ENCODE results near the gene FAM107B. TPM values are rescaled to one million over a fixed set of nuclear protein-coding genes. Genes with fewer than 3 reads are reported as not detected.

Gene FAM107B
- total and polyA plus RNA-seq, 12 donors, result 16.0 to 81.7 (median 50.5) TPM

DNA sequence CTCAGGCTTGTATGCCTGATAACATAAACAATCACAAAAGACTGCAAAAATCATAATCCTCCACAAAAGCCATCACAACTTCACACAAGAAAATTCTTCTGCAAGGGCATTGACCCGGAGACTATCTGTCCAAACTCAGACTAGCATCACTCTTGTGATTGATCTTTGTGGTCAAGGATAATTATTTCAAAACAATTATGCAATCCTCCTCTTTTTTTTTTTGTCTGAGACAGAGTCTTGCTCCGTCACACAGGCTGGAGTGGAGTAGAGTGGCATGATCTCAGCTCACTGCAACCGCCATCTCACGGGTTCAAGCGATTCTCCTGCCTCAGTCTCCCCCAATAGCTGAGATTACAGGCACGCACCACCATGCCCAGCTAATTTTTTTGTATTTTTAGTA lies 41.0 kb upstream of the FAM107B start:
- WGBS, 4 donors, result 32 to 49% (median 42%) methylated on average over 6 of the region's 6 CpGs
- Histone ChIP-seq H3K9me3 (replicated peaks in 1 of 3) (no peaks in the 10 kb centered on the region), H3K36me3 (replicated peaks in 1 of 2) (no peaks in the 10 kb centered on the region), H3K4me3 (no peak overlapping the region), H3K27ac (peak overlapping the region in 1 of 5 donors; percentile 38), H3K27me3 (no peaks in the 10 kb centered on the region), H3K4me1 (replicated peaks in 1 of 2) (peaks cover 4 to 6% of the 10 kb centered on the region in 2 donors)
- intact Hi-C loops (cut with DNase I), result no loop called here
- TF ChIP-seq, protein P1, sequence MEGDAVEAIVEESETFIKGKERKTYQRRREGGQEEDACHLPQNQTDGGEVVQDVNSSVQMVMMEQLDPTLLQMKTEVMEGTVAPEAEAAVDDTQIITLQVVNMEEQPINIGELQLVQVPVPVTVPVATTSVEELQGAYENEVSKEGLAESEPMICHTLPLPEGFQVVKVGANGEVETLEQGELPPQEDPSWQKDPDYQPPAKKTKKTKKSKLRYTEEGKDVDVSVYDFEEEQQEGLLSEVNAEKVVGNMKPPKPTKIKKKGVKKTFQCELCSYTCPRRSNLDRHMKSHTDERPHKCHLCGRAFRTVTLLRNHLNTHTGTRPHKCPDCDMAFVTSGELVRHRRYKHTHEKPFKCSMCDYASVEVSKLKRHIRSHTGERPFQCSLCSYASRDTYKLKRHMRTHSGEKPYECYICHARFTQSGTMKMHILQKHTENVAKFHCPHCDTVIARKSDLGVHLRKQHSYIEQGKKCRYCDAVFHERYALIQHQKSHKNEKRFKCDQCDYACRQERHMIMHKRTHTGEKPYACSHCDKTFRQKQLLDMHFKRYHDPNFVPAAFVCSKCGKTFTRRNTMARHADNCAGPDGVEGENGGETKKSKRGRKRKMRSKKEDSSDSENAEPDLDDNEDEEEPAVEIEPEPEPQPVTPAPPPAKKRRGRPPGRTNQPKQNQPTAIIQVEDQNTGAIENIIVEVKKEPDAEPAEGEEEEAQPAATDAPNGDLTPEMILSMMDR (IDR thresholded peaks at IDR 0.05), result no peak
- no peak for TF ChIP-seq POLR2A (IDR thresholded peaks at IDR 0.05)
- peak; percentile 26 to 59 (median 42) for DNase-seq

DNA sequence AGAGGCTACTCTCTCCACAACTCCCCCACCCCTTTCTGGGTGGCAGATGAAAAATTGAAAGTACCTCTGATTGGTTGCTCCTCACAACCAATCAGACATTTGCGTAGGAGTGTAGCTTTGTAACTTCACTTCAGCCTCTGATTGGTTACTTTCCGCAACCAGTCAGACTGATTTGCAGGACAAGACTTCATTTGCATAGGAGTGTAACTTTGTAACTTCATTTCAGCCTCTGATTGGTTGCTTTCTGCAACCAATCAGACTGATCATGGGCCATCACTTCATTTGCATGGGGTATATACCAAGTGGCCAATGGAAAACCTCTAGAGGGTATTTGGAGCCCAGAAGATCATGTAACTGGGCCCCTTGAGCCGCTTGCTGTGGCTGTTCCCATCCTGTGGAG lies 37.6 kb upstream of the FAM107B start:
- no peak for DNase-seq
- no peak overlapping the region for H3K27ac ChIP-seq
- intact Hi-C loops (cut with DNase I), result no loop called here
- no peak overlapping the region for H3K4me3 ChIP-seq
- TF ChIP-seq, protein P1 (IDR thresholded peaks at IDR 0.05), result no peak
- TF ChIP-seq POLR2A (IDR thresholded peaks at IDR 0.05), result no peak
- 90 to 96% (median 93%) methylated on average over 3 of the region's 3 CpGs for WGBS, 4 donors
- peaks cover 4 to 6% of the 10 kb centered on the region in 2 donors for H3K4me1 ChIP-seq (replicated peaks in 1 of 2)
- H3K27me3 ChIP-seq, result no peaks in the 10 kb centered on the region
- no peaks in the 10 kb centered on the region for H3K36me3 ChIP-seq (replicated peaks in 1 of 2)
- no peaks in the 10 kb centered on the region for H3K9me3 ChIP-seq (replicated peaks in 1 of 3)

DNA sequence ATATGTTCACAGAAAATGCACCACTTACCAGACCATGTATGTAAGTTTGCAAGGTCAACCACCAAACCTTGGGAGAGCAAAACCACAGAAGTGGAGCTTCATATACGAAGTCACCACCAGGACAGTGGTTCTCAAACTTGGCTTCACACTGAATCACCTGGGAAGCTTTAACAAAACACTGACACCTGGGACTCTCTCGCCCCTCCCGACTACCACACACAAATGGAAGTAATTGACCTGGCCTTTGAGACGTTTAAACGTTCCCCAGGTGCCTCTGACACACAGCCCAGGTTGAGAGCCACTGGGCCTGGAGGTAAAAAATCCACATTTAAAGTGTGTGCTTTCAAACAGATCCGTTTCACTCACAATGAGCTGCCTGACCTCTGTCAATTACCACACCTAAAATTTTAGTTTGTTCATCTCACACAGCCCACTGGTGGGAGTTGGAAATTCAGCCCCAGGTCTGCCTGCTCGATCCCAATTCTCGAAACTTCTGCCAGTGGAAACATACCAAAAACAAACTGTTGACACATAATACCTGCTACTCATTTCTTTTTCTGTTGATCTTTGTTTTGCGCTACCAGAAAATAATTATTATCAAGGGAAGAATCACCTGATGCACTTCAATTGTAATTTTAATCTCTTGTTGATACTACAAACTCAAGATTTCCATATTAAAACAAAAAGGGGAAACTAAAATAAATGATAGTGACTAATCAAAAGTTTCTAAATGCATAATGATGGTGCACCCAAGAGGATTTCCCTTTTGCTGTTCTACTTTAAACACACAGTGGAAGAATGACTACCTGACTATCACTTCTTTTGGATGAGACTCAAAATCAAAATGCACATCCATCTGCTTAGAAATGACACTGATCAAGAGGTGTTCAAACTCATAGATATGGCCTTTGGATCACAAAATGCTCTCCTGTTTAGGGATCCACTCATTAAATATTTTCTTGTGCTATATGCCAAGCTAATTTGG lies 36.6 kb upstream of the FAM107B start:
- peaks cover 4 to 6% of the 10 kb centered on the region in 2 donors for H3K4me1 ChIP-seq (replicated peaks in 1 of 2)
- no peaks in the 10 kb centered on the region for H3K27me3 ChIP-seq
- intact Hi-C loops (cut with DNase I), result no loop called here
- no peaks in the 10 kb centered on the region for H3K9me3 ChIP-seq (replicated peaks in 1 of 3)
- H3K36me3 ChIP-seq (replicated peaks in 1 of 2), result no peaks in the 10 kb centered on the region
- TF ChIP-seq POLR2A (IDR thresholded peaks at IDR 0.05), result no peak
- TF ChIP-seq, protein P1 (IDR thresholded peaks at IDR 0.05), result no peak
- no peak overlapping the region for H3K4me3 ChIP-seq
- DNase-seq, result no peak
- H3K27ac ChIP-seq, result no peak overlapping the region
- 83 to 86% (median 85%) methylated on average over 7 to 9 of the region's 9 CpGs for WGBS, 4 donors

DNA sequence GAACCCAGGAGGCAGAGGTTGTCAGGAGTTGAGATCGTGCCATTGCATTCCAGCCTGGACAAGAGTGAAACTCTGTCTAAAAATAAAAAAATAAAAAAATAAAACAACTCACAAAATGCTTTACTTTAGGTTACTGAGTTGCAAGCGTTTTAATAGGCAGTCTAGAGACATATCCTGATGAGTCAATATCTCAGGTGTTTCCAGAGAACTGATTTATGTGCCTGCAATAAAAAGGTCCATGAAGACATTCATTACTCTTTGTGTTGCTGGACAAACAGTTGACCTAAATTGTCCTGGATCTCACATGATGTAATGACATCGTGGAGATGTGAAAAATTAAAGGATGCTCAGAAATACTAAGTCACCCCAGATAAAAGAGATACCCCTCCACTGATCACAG lies 31.6 kb upstream of the FAM107B start:
- Histone ChIP-seq H3K27me3 (no peaks in the 10 kb centered on the region), H3K4me3 (no peak overlapping the region), H3K9me3 (replicated peaks in 1 of 3) (no peaks in the 10 kb centered on the region), H3K27ac (no peak overlapping the region), H3K4me1 (replicated peaks in 1 of 2) (no peaks in the 10 kb centered on the region), H3K36me3 (replicated peaks in 1 of 2) (no peaks in the 10 kb centered on the region)
- WGBS, 4 donors, result 76 to 84% (median 81%) methylated on average over 3 of the region's 3 CpGs
- intact Hi-C loops (cut with DNase I), result no loop called here
- no peak for TF ChIP-seq POLR2A (IDR thresholded peaks at IDR 0.05)
- TF ChIP-seq, protein P1 (IDR thresholded peaks at IDR 0.05), result no peak
- DNase-seq, result no peak

All from adrenal gland (tissue), 12 donors.